Naive thymus-derived CD4-positive, alpha-beta T cell (primary cell): ENCODE results near the gene NBEAL2. TPM values are rescaled to one million over a fixed set of nuclear protein-coding genes. Genes with fewer than 3 reads are reported as not detected.
A peak's percentile ranks its signal among the peaks of the same experiment; 100 is the strongest.
"Not testable (repeated sequence)": the region's sequence is repeated elsewhere in the genome, so short reads cannot be mapped to it uniquely, and the experiment has no call there.

Source experiments
- ATAC-seq: fragments of 150-1000 bp; cut with Tn5 transposase; 2 replicates; pipeline ENCODE4 v1.10.0; 2021; ENCODE audit warnings: mild to moderate bottlenecking, moderate library complexity
- CTCF ChIA-PET: fragments of 350-600 bp; sonication (Branson Sonifier 250); formaldehyde crosslinking; loops from one replicate; lab custom pipeline; 2021; ENCODE audit warnings: antibody characterized with exemption; lab: Charles Lee
- POLR2A ChIA-PET: fragments of 350-600 bp; sonication (Branson Sonifier 250); formaldehyde crosslinking; loops from one replicate; lab custom pipeline; 2021; ENCODE audit warnings: antibody characterized with exemption, inconsistent platforms; lab: Charles Lee
- DNase-seq, 9 donors: peaks; one replicate each; pipeline versions ENCODE4 v3.0.0 to v3.0.0-alpha.2; 2020 to 2022; ENCODE audit warnings: mixed read lengths in 1 of 9
- H3K27ac ChIP-seq: one replicate; pipeline ENCODE4 v1.7.0; 2013; ENCODE audit warnings: mild to moderate bottlenecking, low read depth, low read length, moderate library complexity
- H3K27me3 ChIP-seq, 2 donors: one replicate each; pipeline ENCODE4 v1.7.0; 2013; ENCODE audit warnings: low read length in 2 of 2, mild to moderate bottlenecking in 2 of 2, moderate library complexity in 2 of 2; ENCODE audit not compliant: control insufficient read depth in 2 of 2, insufficient read depth in 2 of 2
- H3K36me3 ChIP-seq, 3 experiments: 1 replicate in 2 of 3; 2 replicates in 1 of 3; pipeline ENCODE4 v1.7.0; 2013; ENCODE audit warnings: low read length in 3 of 3, mild to moderate bottlenecking in 3 of 3, moderate library complexity in 1 of 3; ENCODE audit not compliant: insufficient read depth in 3 of 3, control insufficient read depth in 2 of 3
- H3K4me1 ChIP-seq, 2 donors: one replicate each; pipeline ENCODE4 v1.7.0; 2013; ENCODE audit warnings: low read length in 2 of 2, mild to moderate bottlenecking in 2 of 2, moderate library complexity in 1 of 2; ENCODE audit not compliant: control insufficient read depth in 2 of 2, insufficient read depth in 2 of 2
- H3K4me3 ChIP-seq: 2 replicates; pipeline ENCODE4 v1.7.0; 2013; ENCODE audit warnings: mild to moderate bottlenecking, low read length
- H3K9me3 ChIP-seq, 3 experiments: 1 replicate in 2 of 3; 2 replicates in 1 of 3; pipeline ENCODE4 v1.7.0; 2013; ENCODE audit warnings: low read length in 3 of 3; ENCODE audit not compliant: control insufficient read depth in 2 of 3
- H3K27ac Mint-ChIP-seq, 9 donors: one replicate each; pipeline ENCODE4 v1.8.0; 2020 to 2022; ENCODE audit warnings: mixed read lengths in 9 of 9, mild to moderate bottlenecking in 8 of 9, moderate library complexity in 5 of 9, inconsistent platforms in 2 of 9
- H3K27me3 Mint-ChIP-seq, 5 donors: one replicate each; pipeline ENCODE4 v1.8.0; 2021 to 2022; ENCODE audit warnings: mixed read lengths in 5 of 5, mild to moderate bottlenecking in 1 of 5
- H3K36me3 Mint-ChIP-seq, 5 donors: one replicate each; pipeline ENCODE4 v1.8.0; 2020 to 2022; ENCODE audit warnings: mixed read lengths in 5 of 5, mild to moderate bottlenecking in 3 of 5, inconsistent platforms in 1 of 5
- H3K4me1 Mint-ChIP-seq, 7 donors: one replicate each; pipeline ENCODE4 v1.8.0; 2020 to 2022; ENCODE audit warnings: mixed read lengths in 7 of 7, mild to moderate bottlenecking in 3 of 7, inconsistent platforms in 1 of 7
- H3K4me3 Mint-ChIP-seq, 10 donors: one replicate each; pipeline ENCODE4 v1.8.0; 2020 to 2022; ENCODE audit warnings: mild to moderate bottlenecking in 10 of 10, mixed read lengths in 10 of 10, moderate library complexity in 6 of 10, inconsistent platforms in 2 of 10
- H3K9me3 Mint-ChIP-seq, 11 donors: one replicate each; pipeline ENCODE4 v1.8.0; 2020 to 2022; ENCODE audit warnings: mixed read lengths in 11 of 11, mild to moderate bottlenecking in 4 of 11, inconsistent platforms in 1 of 11, moderate library complexity in 1 of 11
- intact Hi-C, 2 donors: fragments of 100-400 bp; cut with micrococcal nuclease; formaldehyde crosslinking; loops; one replicate each; pipeline ENCODE4 v1.15.1; 2023
- polyA plus RNA-seq, 2 donors: library from polyadenylated mRNA; unstranded; fragments of 300-500 nt; fragmentation: Illumina TruSeq; gene quantifications; one replicate each; pipeline ENCODE4 v1.2.3, GENCODE V29; 2021
- total RNA-seq, 6 experiments: library from RNA in 5 of 6; stranded (reverse) in 5 of 6; gene quantifications; 1 replicate in 5 of 6; 2 replicates in 1 of 6; pipeline ENCODE4 v1.2.3 and lab custom pipeline; 2021 to 2026

Gene NBEAL2
- total and polyA plus RNA-seq, 7 experiments from 2014 or later = 1.7 to 289 (median 50.4) TPM

DNA sequence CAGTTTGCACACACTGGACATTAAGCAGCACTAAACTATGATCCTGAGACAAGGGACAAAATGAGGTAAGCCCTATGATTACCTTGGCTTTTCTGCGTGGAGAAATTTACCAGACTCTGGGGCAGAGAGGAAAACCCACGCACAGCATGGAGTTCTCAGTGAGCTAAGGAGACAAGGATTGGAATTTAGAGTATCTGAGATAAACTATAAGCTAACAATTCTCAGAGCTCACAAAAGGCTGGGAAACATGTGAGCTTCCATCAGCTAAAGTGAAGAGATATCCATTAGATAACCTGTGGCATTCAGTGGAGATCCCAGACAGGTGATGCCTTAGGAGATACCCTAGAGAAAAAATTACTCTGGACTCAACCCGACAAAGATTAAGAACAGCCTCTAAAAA, 48.7 kb downstream of the NBEAL2 start:
- H3K27ac Mint-ChIP-seq = peak overlapping the region in 5 of 9 donors; percentile 10 to 74 (median 49)
- H3K27ac ChIP-seq = no peak overlapping the region
- no peaks in the 10 kb centered on the region for H3K9me3 ChIP-seq
- no peaks in the 10 kb centered on the region for H3K27me3 ChIP-seq
- peaks cover 18 to 47% (median 34%) of the 10 kb centered on the region in 7 donors for H3K4me1 Mint-ChIP-seq
- H3K4me3 ChIP-seq = no peak overlapping the region
- ATAC-seq (no peak), DNase-seq (no peak)
- intact Hi-C loops = no loop called here
- no peaks in the 10 kb centered on the region for H3K4me1 ChIP-seq
- CTCF ChIA-PET = interaction anchor here (1.0 kb wide), 1 partner anchor 296 kb away, joined by 3 read pairs; no protein-coding TSS in a partner anchor
- H3K27me3 Mint-ChIP-seq = no peaks in the 10 kb centered on the region
- H3K9me3 Mint-ChIP-seq = no peaks in the 10 kb centered on the region
- peaks cover 0 to 5% (median 0%) of the 10 kb centered on the region in 3 experiments for H3K36me3 ChIP-seq
- H3K4me3 Mint-ChIP-seq = no peak overlapping the region
- H3K36me3 Mint-ChIP-seq = peaks cover 5 to 17% (median 8%) of the 10 kb centered on the region in 5 donors
- POLR2A ChIA-PET = interaction anchor here (1.0 to 1.1 kb wide), 2 partner anchors 18 to 20 kb away, joined by 3 to 4 read pairs; no protein-coding TSS in a partner anchor

DNA sequence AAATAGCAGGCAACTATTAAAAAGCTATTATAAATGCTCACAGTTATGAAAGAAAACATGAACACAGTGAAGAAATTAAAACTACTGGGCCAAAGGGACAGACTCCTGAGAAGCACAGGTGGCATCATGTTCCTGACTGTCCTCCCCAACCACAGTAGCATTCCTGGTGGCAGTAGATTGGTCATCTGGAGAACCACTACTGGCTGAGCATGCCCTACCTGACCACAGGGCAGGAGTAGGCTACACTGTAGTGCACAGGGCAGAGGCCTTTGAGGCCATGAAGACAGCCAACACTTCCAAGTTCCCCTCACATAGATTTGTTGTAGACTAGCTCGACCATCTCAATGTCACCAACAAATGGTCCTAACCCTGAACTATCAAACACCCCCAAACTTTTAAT, 49.2 kb downstream of the NBEAL2 start:
- intact Hi-C loops = no loop called here
- ChIA-PET POLR2A (interaction anchor here (1.0 to 1.1 kb wide), 2 partner anchors 18 to 21 kb away, joined by 3 to 4 read pairs; no protein-coding TSS in a partner anchor), CTCF (interaction anchor here (1.0 to 1.1 kb wide), 2 partner anchors 41 to 295 kb away, joined by 3 read pairs; no protein-coding TSS in a partner anchor)
- Mint-ChIP-seq H3K9me3 (no peaks in the 10 kb centered on the region), H3K27ac (peak overlapping the region in 6 of 9 donors; percentile 10 to 74 (median 42)), H3K4me1 (peaks cover 18 to 49% (median 35%) of the 10 kb centered on the region in 7 donors), H3K36me3 (peaks cover 5 to 17% (median 10%) of the 10 kb centered on the region in 5 donors), H3K4me3 (no peak overlapping the region), H3K27me3 (no peaks in the 10 kb centered on the region)
- H3K36me3 ChIP-seq = peaks cover 0 to 5% (median 0%) of the 10 kb centered on the region in 3 experiments
- no peaks in the 10 kb centered on the region for H3K9me3 ChIP-seq
- no peaks in the 10 kb centered on the region for H3K4me1 ChIP-seq
- no peak overlapping the region for H3K27ac ChIP-seq
- no peak overlapping the region for H3K4me3 ChIP-seq
- no peak for ATAC-seq
- DNase-seq = no peak
- H3K27me3 ChIP-seq = no peaks in the 10 kb centered on the region

DNA sequence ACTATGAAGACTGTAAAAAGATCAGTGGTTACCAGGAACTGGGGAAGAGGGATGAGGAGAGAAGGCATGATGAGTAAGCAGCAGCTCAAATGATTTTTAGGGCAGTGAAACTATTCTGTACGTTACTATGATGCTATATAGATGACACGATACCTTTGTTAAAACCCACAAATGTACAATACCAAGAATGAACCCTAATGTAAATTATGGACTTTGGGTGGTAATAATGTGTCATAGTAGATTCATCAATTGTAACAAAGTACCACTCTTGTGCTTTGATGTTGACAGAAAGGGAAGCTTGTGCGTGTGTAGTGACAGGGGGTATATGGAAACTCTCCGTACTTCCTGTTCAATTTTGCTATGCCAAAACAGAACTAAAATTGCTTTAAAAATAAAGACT, 51.6 kb downstream of the NBEAL2 start:
- H3K27me3 ChIP-seq, H3K4me3 ChIP-seq, H3K9me3 Mint-ChIP-seq, H3K9me3 ChIP-seq, POLR2A ChIA-PET, H3K4me1 ChIP-seq, H3K27me3 Mint-ChIP-seq: not testable (repeated sequence)
- peaks cover 8 to 29% (median 16%) of the 10 kb centered on the region in 5 donors for H3K36me3 Mint-ChIP-seq
- H3K27ac ChIP-seq = peak overlapping the region; percentile 53
- ATAC-seq (peak; percentile 87), DNase-seq (peak in 7 of 9 donors; percentile 29 to 65 (median 55))
- intact Hi-C loops = loop anchor here in 1 of 2 donors (5.0 kb wide), 1 partner anchor 1271 kb away; the partner anchor contains the start of gene NME6
- peak overlapping the region in 9 of 10 donors; percentile 3 to 79 (median 41) for H3K4me3 Mint-ChIP-seq
- peaks cover 11 to 40% (median 30%) of the 10 kb centered on the region in 7 donors for H3K4me1 Mint-ChIP-seq
- CTCF ChIA-PET = interaction anchor here (0.9 kb wide), 1 partner anchor 10 kb away, joined by 3 read pairs; no protein-coding TSS in a partner anchor
- H3K36me3 ChIP-seq = peaks cover 9 to 21% (median 12%) of the 10 kb centered on the region in 3 experiments
- peak overlapping the region; percentile 47 to 97 (median 87) for H3K27ac Mint-ChIP-seq

DNA sequence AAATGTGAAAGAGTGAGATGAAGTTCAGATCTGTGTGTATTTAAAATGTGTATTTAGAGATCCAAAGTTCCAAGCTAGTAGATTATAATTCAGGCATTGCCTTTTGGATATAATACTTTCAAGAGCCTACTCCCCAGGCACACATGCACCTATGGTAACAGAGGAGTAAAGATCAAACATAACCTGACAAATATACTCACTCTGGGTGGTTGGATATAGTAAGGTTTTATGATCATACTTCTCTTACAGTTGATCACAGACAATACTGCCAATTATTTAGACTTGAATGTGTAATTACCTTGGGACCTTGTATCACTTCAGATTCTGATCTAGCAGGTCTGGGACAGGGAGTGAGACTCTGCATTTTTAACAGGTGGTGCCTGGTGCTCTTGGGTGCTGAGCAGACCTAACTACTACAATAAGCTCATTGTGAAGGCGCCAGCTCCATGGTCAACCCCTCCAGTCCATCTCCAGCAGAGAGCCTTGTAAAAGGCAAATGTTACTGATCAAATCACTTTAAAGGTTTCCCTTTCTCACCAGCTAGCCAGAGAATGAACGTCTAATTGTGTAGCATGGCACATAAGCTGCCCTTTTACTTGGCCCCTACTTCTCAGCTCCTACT, 55.5 kb downstream of the NBEAL2 start:
- H3K36me3 Mint-ChIP-seq = peaks cover 10 to 46% (median 27%) of the 10 kb centered on the region in 5 donors

DNA sequence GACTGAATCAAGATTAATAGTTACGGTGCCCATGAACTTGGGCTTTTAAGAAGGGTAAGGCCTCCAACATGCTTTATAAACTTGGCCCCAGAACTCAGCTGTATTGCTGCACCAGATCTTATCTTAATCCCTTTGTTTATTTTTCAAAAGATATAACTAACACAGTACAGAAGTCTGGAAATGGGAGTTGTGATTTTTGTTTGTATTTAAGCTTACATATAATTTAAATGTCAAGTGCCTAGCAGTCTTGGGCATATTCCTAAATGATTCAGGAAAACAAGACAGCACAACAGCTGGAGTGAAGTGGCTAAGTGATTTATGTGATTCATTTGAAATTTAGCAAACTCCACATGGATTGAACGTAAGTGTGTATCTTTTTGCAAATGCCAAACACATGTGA, 56.2 kb downstream of the NBEAL2 start:
- H3K27ac Mint-ChIP-seq = peak overlapping the region in 7 of 9 donors; percentile 40 to 87 (median 73)
- H3K4me3 Mint-ChIP-seq = no peak overlapping the region
- H3K9me3 ChIP-seq = no peaks in the 10 kb centered on the region
- no peaks in the 10 kb centered on the region for H3K27me3 ChIP-seq
- no peaks in the 10 kb centered on the region for H3K27me3 Mint-ChIP-seq
- H3K4me3 ChIP-seq = no peak overlapping the region
- peaks cover 10 to 53% (median 31%) of the 10 kb centered on the region in 5 donors for H3K36me3 Mint-ChIP-seq
- intact Hi-C loops = loop anchor here in 1 of 2 donors (5.0 kb wide), 1 partner anchor 37 kb away; no protein-coding TSS in a partner anchor
- peaks cover 0 to 4% (median 0%) of the 10 kb centered on the region in 11 donors for H3K9me3 Mint-ChIP-seq
- ChIA-PET CTCF (interaction anchor here (0.9 kb wide), 1 partner anchor 11 kb away, joined by 3 read pairs; no protein-coding TSS in a partner anchor), POLR2A (no interaction called here)
- peak overlapping the region; percentile 19 for H3K27ac ChIP-seq
- ATAC-seq (no peak), DNase-seq (no peak)
- H3K36me3 ChIP-seq = peaks cover 19 to 34% (median 24%) of the 10 kb centered on the region in 3 experiments
- peaks cover 15 to 52% (median 36%) of the 10 kb centered on the region in 7 donors for H3K4me1 Mint-ChIP-seq
- H3K4me1 ChIP-seq = peaks cover 9 to 14% of the 10 kb centered on the region in 2 donors

More for the DNA sequence above, 55.5 kb downstream of the NBEAL2 start:
- Histone ChIP-seq H3K4me1 (peaks cover 9 to 14% of the 10 kb centered on the region in 2 donors), H3K27ac (no peak overlapping the region), H3K27me3 (no peaks in the 10 kb centered on the region), H3K9me3 (no peaks in the 10 kb centered on the region), H3K4me3 (no peak overlapping the region), H3K36me3 (peaks cover 17 to 28% (median 18%) of the 10 kb centered on the region in 3 experiments)
- peaks cover 0 to 4% (median 0%) of the 10 kb centered on the region in 11 donors for H3K9me3 Mint-ChIP-seq
- peaks cover 16 to 54% (median 39%) of the 10 kb centered on the region in 7 donors for H3K4me1 Mint-ChIP-seq
- intact Hi-C loops = loop anchor here (5.0 kb wide), 2 partner anchors 37 to 1267 kb away; partner anchors contain the start of gene NME6 (in 1 of the 2)
- ChIA-PET CTCF (interaction anchor here (0.9 kb wide), 1 partner anchor 12 kb away, joined by 3 read pairs; no protein-coding TSS in a partner anchor), POLR2A (no interaction called here)
- no peak for ATAC-seq
- H3K4me3 Mint-ChIP-seq = no peak overlapping the region
- no peaks in the 10 kb centered on the region for H3K27me3 Mint-ChIP-seq
- H3K27ac Mint-ChIP-seq = peak overlapping the region; percentile 13 to 87 (median 73)
- DNase-seq = no peak

DNA sequence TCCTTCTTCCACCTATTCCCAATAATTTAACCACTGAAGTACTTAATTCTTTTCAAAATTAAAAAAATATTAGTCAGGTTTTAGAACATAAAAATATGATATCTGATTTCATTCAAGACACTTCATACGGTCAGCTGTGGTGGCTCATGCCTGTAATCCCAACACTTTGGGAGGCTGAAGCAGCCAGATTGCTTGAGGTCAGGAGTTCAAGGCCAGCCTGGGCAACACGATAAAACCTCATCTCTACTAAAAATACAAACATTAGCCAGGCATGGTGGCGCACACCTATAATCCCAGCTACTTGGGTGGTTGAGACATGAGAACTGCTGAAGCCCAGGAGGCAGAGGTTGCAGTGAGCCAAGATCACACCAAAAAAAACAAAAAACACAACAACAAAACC, 56.7 kb downstream of the NBEAL2 start:
- intact Hi-C loops = loop anchor here in 1 of 2 donors (5.0 kb wide), 1 partner anchor 36 kb away; no protein-coding TSS in a partner anchor
- Histone ChIP-seq H3K4me3 (no peak overlapping the region), H3K27me3 (no peaks in the 10 kb centered on the region), H3K27ac (peak overlapping the region; percentile 19), H3K9me3 (no peaks in the 10 kb centered on the region), H3K36me3 (peaks cover 24 to 39% (median 29%) of the 10 kb centered on the region in 3 experiments), H3K4me1 (peaks cover 9 to 14% of the 10 kb centered on the region in 2 donors)
- H3K27me3 Mint-ChIP-seq = no peaks in the 10 kb centered on the region
- H3K27ac Mint-ChIP-seq = peak overlapping the region in 8 of 9 donors; percentile 8 to 85 (median 60)
- ATAC-seq (no peak), DNase-seq (no peak)
- ChIA-PET CTCF (interaction anchor here (0.9 kb wide), 1 partner anchor 11 kb away, joined by 3 read pairs; no protein-coding TSS in a partner anchor), POLR2A (no interaction called here)
- H3K9me3 Mint-ChIP-seq = peaks cover 0 to 4% (median 0%) of the 10 kb centered on the region in 11 donors
- no peak overlapping the region for H3K4me3 Mint-ChIP-seq
- H3K4me1 Mint-ChIP-seq = peaks cover 13 to 47% (median 32%) of the 10 kb centered on the region in 7 donors
- peaks cover 10 to 56% (median 33%) of the 10 kb centered on the region in 5 donors for H3K36me3 Mint-ChIP-seq
